OCI-LY7 (cell line): ENCODE measurements around the gene ZNF644. TPM values are rescaled to one million over a fixed set of nuclear protein-coding genes. Genes with fewer than 3 reads are reported as not detected.
"Not testable (repeated sequence)": the region's sequence is repeated elsewhere in the genome, so short reads cannot be mapped to it uniquely, and the experiment has no call there.

ENCODE experiments used
- BruUV-seq: library from RNA; stranded (reverse); fragments of 400-500 nt; replicated peaks from 2 replicates; lab custom pipeline; 2021; lab: Mats Ljungman, UMichigan
- CTCF ChIA-PET: fragments of 300-600 bp; sonication (Branson Sonifier 250); formaldehyde crosslinking; loops from one replicate; lab custom pipeline; 2022; ENCODE audit warnings: antibody characterized with exemption; ENCODE audit not compliant: unreplicated experiment; lab: Charles Lee
- POLR2A ChIA-PET: fragments of 300-600 bp; sonication (Branson Sonifier 250); formaldehyde crosslinking; loops from one replicate; lab custom pipeline; 2022; ENCODE audit warnings: antibody characterized with exemption; lab: Charles Lee
- DNase-seq: peaks from one replicate; pipeline ENCODE4 v3.0.0-alpha.2; 2015; ENCODE audit warnings: low spot score
- H2AFZ ChIP-seq: fragments of 200-600 bp; sonication (generic), shearing (Covaris generic); 2 replicates; pipeline ENCODE4 v1.6.1; 2014; ENCODE audit warnings: mild to moderate bottlenecking, antibody characterized with exemption, low read length, moderate library complexity
- H3K27ac ChIP-seq: fragments of 200-600 bp; sonication (generic); 2 replicates; pipeline ENCODE4 v1.5.1; 2014; ENCODE audit warnings: mixed run types, low read depth, mild to moderate bottlenecking, moderate library complexity, low read length, inconsistent platforms; ENCODE audit not compliant: poor library complexity, severe bottlenecking
- H3K36me3 ChIP-seq: fragments of 200-600 bp; sonication (generic); 2 replicates; pipeline ENCODE4 v1.6.1; 2014; ENCODE audit warnings: mild to moderate bottlenecking, antibody characterized with exemption, low read length, moderate library complexity, mixed read lengths; ENCODE audit not compliant: insufficient read depth
- H3K4me1 ChIP-seq: fragments of 200-600 bp; sonication (generic); 2 replicates; pipeline ENCODE4 v1.5.1; 2014; ENCODE audit warnings: mild to moderate bottlenecking, low read length; ENCODE audit not compliant: insufficient read depth, poor library complexity, severe bottlenecking
- H3K4me2 ChIP-seq: fragments of 200-600 bp; sonication (generic); 2 replicates; pipeline ENCODE4 v1.6.1; 2014; ENCODE audit warnings: mild to moderate bottlenecking, low read length
- H3K4me3 ChIP-seq: fragments of 200-600 bp; sonication (generic); 2 replicates; pipeline ENCODE4 v1.5.1; 2014; ENCODE audit warnings: mild to moderate bottlenecking, low read depth, low read length; ENCODE audit not compliant: poor library complexity, severe bottlenecking
- H3K79me2 ChIP-seq: fragments of 200-600 bp; sonication (generic); 2 replicates; pipeline ENCODE4 v1.6.1; 2016; ENCODE audit warnings: low read depth, mild to moderate bottlenecking, low read length, moderate library complexity, mixed read lengths; ENCODE audit not compliant: insufficient read depth
- H3K9me2 ChIP-seq: fragments of 200-600 bp; sonication (generic); 2 replicates; pipeline ENCODE4 v1.6.1; 2016; ENCODE audit warnings: mild to moderate bottlenecking, low read length, mixed read lengths; ENCODE audit not compliant: insufficient read depth
- H3K9me3 ChIP-seq: fragments of 200-600 bp; sonication (generic); 2 replicates; pipeline ENCODE4 v1.6.1; 2014; ENCODE audit warnings: mild to moderate bottlenecking, mixed run types, low read length, mixed read lengths
- H4K20me1 ChIP-seq: fragments of 200-600 bp; sonication (generic); 2 replicates; pipeline ENCODE4 v1.6.1; 2014; ENCODE audit warnings: mild to moderate bottlenecking, antibody characterized with exemption, low read length, moderate library complexity, mixed read lengths; ENCODE audit not compliant: insufficient read depth
- EZH2phosphoT487 ChIP-seq: fragments of 200-600 bp; sonication (generic); IDR thresholded peaks from 2 replicates; pipeline ENCODE4 v1.6.1; 2018; ENCODE audit warnings: low read depth, borderline replicate concordance, mild to moderate bottlenecking, mixed run types, antibody characterized with exemption, low read length, moderate library complexity, mixed read lengths
- intact Hi-C: fragments of 100-400 bp; cut with micrococcal nuclease; formaldehyde crosslinking; loops from one replicate; pipeline ENCODE4 v1.10.0; 2022; ENCODE audit not compliant: unreplicated experiment
- total RNA-seq, 2 experiments: library from RNA; depleted of rRNA in 1 of 2; stranded (reverse); fragments of >200 nt in 1 of 2; shearing (Covaris generic) in 1 of 2; gene quantifications; 2 replicates each; pipeline ENCODE4 v1.2.3, GENCODE V29; 2014 to 2022
- TF ChIP-seq, protein P1 (sequence below): fragments of 200-600 bp; sonication (generic); conservative IDR thresholded peaks from 2 replicates; pipeline ENCODE4 v1.5.1; 2014; ENCODE audit warnings: mild to moderate bottlenecking, antibody characterized with exemption, low read length, moderate library complexity, mixed read lengths

ZNF644 gene
- total RNA-seq, 2 experiments from 2014 or later: 56.6 to 65.1 TPM

DNA sequence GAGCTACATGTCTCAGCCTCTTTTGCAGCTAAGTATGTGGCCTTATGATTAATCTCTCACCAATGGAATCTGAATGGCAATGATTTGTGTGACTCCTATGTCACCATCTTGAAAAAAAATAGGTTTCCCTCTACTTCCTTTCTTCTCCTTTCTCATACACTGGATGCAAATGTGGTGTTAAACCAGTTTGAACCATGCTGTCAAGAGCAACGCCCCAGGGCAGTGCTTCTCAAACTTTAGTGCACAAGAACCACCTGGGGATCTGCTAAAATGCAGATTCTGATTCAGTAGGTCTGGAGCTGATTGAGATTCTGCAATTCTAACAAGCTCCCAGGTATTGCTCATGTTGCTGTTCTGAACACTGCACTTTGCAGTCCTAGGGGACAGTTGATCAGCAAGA lies 44.7 kb upstream of the ZNF644 start:
- no peak for TF ChIP-seq EZH2phosphoT487
- TF ChIP-seq, protein P1, sequence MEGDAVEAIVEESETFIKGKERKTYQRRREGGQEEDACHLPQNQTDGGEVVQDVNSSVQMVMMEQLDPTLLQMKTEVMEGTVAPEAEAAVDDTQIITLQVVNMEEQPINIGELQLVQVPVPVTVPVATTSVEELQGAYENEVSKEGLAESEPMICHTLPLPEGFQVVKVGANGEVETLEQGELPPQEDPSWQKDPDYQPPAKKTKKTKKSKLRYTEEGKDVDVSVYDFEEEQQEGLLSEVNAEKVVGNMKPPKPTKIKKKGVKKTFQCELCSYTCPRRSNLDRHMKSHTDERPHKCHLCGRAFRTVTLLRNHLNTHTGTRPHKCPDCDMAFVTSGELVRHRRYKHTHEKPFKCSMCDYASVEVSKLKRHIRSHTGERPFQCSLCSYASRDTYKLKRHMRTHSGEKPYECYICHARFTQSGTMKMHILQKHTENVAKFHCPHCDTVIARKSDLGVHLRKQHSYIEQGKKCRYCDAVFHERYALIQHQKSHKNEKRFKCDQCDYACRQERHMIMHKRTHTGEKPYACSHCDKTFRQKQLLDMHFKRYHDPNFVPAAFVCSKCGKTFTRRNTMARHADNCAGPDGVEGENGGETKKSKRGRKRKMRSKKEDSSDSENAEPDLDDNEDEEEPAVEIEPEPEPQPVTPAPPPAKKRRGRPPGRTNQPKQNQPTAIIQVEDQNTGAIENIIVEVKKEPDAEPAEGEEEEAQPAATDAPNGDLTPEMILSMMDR: no peak
- Histone ChIP-seq H3K9me2 (no peaks in the 10 kb centered on the region), H4K20me1 (no peaks in the 10 kb centered on the region), H2AFZ (no peak overlapping the region), H3K27ac (no peak overlapping the region), H3K9me3 (peaks cover 5% of the 10 kb centered on the region; the same call in 1 of the 2 replicates), H3K4me3 (no peak overlapping the region), H3K4me1 (peaks cover 8% of the 10 kb centered on the region), H3K4me2 (no peak overlapping the region), H3K36me3 (no peaks in the 10 kb centered on the region; the same call in 1 of the 2 replicates), H3K79me2 (no peaks in the 10 kb centered on the region)
- no TSS peak for BruUV-seq
- no peak for DNase-seq
- CTCF ChIA-PET: no interaction called here
- intact Hi-C loops: no loop called here
- POLR2A ChIA-PET: no interaction called here

- Histone ChIP-seq H3K4me1 (peaks cover 8% of the 10 kb centered on the region), H3K9me2 (no peaks in the 10 kb centered on the region), H3K79me2 (no peaks in the 10 kb centered on the region), H2AFZ (0 out of 2 replicates have a peak overlapping the region, but pooled peaks have one; percentile 2), H3K27ac (no peak overlapping the region), H4K20me1 (no peaks in the 10 kb centered on the region), H3K9me3 (peaks cover 5% of the 10 kb centered on the region; the same call in 1 of the 2 replicates), H3K4me2 (no peak overlapping the region), H3K4me3 (no peak overlapping the region), H3K36me3 (no peaks in the 10 kb centered on the region; the same call in 1 of the 2 replicates)
- ChIA-PET CTCF (no interaction called here), POLR2A (interaction anchor here (0.9 kb wide), 1 partner anchor 11 kb away, joined by 3 read pairs; no protein-coding TSS in a partner anchor)
- BruUV-seq: no TSS peak
- TF ChIP-seq, protein P1: no peak
- TF ChIP-seq EZH2phosphoT487: no peak
- DNase-seq: no peak
- intact Hi-C loops: no loop called here
Observed at GRCh38 chr1:91065337-91065736, 43.5 kb upstream of the ZNF644 start.

GRCh38 chr1:91063403-91063802 lies 41.6 kb upstream of the ZNF644 start:
- H3K27ac ChIP-seq, BruUV-seq, H3K4me3 ChIP-seq, POLR2A ChIA-PET, intact Hi-C loops, H3K79me2 ChIP-seq, H3K9me2 ChIP-seq, H2AFZ ChIP-seq, CTCF ChIA-PET, H3K4me2 ChIP-seq, H3K9me3 ChIP-seq, H3K36me3 ChIP-seq, H4K20me1 ChIP-seq: not testable (repeated sequence)
- H3K4me1 ChIP-seq: peaks cover 16% of the 10 kb centered on the region
- peak; percentile 49 for DNase-seq
